Trophoblast cell (in vitro differentiated cells and primary cell): ENCODE data around the gene ARIH1. TPM values are rescaled to one million over a fixed set of nuclear protein-coding genes. Genes with fewer than 3 reads are reported as not detected.
A peak's percentile ranks its signal among the peaks of the same experiment; 100 is the strongest.
"Not testable (repeated sequence)": the region's sequence is repeated elsewhere in the genome, so short reads cannot be mapped to it uniquely, and the experiment has no call there.

Experiments used
- DNase-seq, 2 donors: peaks; one replicate each; pipeline ENCODE4 v3.0.0-alpha.2; 2016
- H2AFZ ChIP-seq: 2 replicates; pipeline ENCODE4 v1.6.1; 2013; ENCODE audit warnings: low read length, moderate library complexity, mild to moderate bottlenecking; ENCODE audit not compliant: insufficient read depth, poor library complexity
- H2AK5ac ChIP-seq: 2 replicates; pipeline ENCODE4 v1.6.1; 2013; ENCODE audit warnings: mild to moderate bottlenecking, low read length
- H2BK120ac ChIP-seq: 2 replicates; pipeline ENCODE4 v1.6.1; 2013; ENCODE audit warnings: low read length, mild to moderate bottlenecking, moderate library complexity; ENCODE audit not compliant: insufficient read depth, poor library complexity
- H2BK12ac ChIP-seq: 2 replicates; pipeline ENCODE4 v1.6.1; 2013; ENCODE audit warnings: mild to moderate bottlenecking, low read length, moderate library complexity
- H2BK5ac ChIP-seq: 2 replicates; pipeline ENCODE4 v1.6.1; 2013; ENCODE audit warnings: low read length, low read depth, moderate library complexity, mild to moderate bottlenecking; ENCODE audit not compliant: poor library complexity
- H3K14ac ChIP-seq: 2 replicates; pipeline ENCODE4 v1.6.1; 2013; ENCODE audit warnings: mild to moderate bottlenecking, low read length
- H3K18ac ChIP-seq: 2 replicates; pipeline ENCODE4 v1.6.1; 2013; ENCODE audit warnings: mild to moderate bottlenecking, low read length
- H3K23ac ChIP-seq: 2 replicates; pipeline ENCODE4 v1.6.1; 2013; ENCODE audit warnings: low read length
- H3K27ac ChIP-seq: 2 replicates; pipeline ENCODE4 v1.5.1; 2013; ENCODE audit warnings: low read depth, mild to moderate bottlenecking, inconsistent platforms, low read length, moderate library complexity
- H3K27me3 ChIP-seq: 2 replicates; pipeline ENCODE4 v1.6.1; 2013; ENCODE audit warnings: inconsistent platforms, mild to moderate bottlenecking, low read length, moderate library complexity; ENCODE audit not compliant: insufficient read depth
- H3K36me3 ChIP-seq, 2 experiments: 1 replicate in 1 of 2; 2 replicates in 1 of 2; pipeline ENCODE4 v1.6.1; 2013; ENCODE audit warnings: low read length in 2 of 2, mild to moderate bottlenecking in 2 of 2, moderate library complexity in 1 of 2; ENCODE audit not compliant: insufficient read depth in 2 of 2, control insufficient read depth in 1 of 2
- H3K4ac ChIP-seq: 2 replicates; pipeline ENCODE4 v1.6.1; 2013; ENCODE audit warnings: low read depth, mild to moderate bottlenecking, low read length, moderate library complexity
- H3K4me1 ChIP-seq, 2 experiments: 1 replicate in 1 of 2; 2 replicates in 1 of 2; pipeline ENCODE4 v1.6.1; 2013; ENCODE audit warnings: low read length in 2 of 2, mild to moderate bottlenecking in 2 of 2, moderate library complexity in 1 of 2; ENCODE audit not compliant: insufficient read depth in 2 of 2, control insufficient read depth in 1 of 2
- H3K4me2 ChIP-seq: 2 replicates; pipeline ENCODE4 v1.6.1; 2013; ENCODE audit warnings: inconsistent platforms, mild to moderate bottlenecking, low read length, moderate library complexity
- H3K4me3 ChIP-seq: 2 replicates; pipeline ENCODE4 v1.5.1; 2013; ENCODE audit warnings: mild to moderate bottlenecking, low read depth, low read length, inconsistent platforms
- H3K79me1 ChIP-seq: one replicate; pipeline ENCODE4 v1.6.1; 2013; ENCODE audit warnings: low read length
- H3K79me2 ChIP-seq: 2 replicates; pipeline ENCODE4 v1.6.1; 2013; ENCODE audit warnings: low read length, mild to moderate bottlenecking; ENCODE audit not compliant: control insufficient read depth, insufficient read depth, poor library complexity
- H3K9ac ChIP-seq: 2 replicates; pipeline ENCODE4 v1.6.1; 2013; ENCODE audit warnings: mild to moderate bottlenecking, low read length
- H3K9me3 ChIP-seq: 2 replicates; pipeline ENCODE4 v1.6.1; 2013; ENCODE audit warnings: low read depth, mild to moderate bottlenecking, control low read depth, inconsistent platforms, low read length; ENCODE audit not compliant: insufficient read depth
- H4K12ac ChIP-seq: 2 replicates; pipeline ENCODE4 v1.6.1; 2013; ENCODE audit warnings: low read depth, mild to moderate bottlenecking, low read length, moderate library complexity
- H4K8ac ChIP-seq: 2 replicates; pipeline ENCODE4 v1.6.1; 2013; ENCODE audit warnings: low read depth, mild to moderate bottlenecking, low read length, moderate library complexity
- H4K91ac ChIP-seq: one replicate; pipeline ENCODE4 v1.6.1; 2013; ENCODE audit warnings: low read depth, mild to moderate bottlenecking, low read length, moderate library complexity
- WGBS: extraction: QIAGEN DNeasy Blood & Tissue Kit; methylation state at CpG from one replicate; pipeline ENCODE4 v1.1.7; 2013; ENCODE audit warnings: missing lambda C conversion rate; ENCODE audit not compliant: insufficient read length, insufficient coverage; ENCODE audit errors: extremely low coverage; 5-methylcytosine and 5-hydroxymethylcytosine counted together
- polyA plus RNA-seq: library from polyadenylated mRNA; stranded (reverse); fragments of 200-250 nt; gene quantifications from 2 replicates; pipeline ENCODE4 v1.2.3, GENCODE V29; 2013

The ARIH1 gene
- polyA plus RNA-seq: 204 and 206 TPM in 2 replicates

DNA sequence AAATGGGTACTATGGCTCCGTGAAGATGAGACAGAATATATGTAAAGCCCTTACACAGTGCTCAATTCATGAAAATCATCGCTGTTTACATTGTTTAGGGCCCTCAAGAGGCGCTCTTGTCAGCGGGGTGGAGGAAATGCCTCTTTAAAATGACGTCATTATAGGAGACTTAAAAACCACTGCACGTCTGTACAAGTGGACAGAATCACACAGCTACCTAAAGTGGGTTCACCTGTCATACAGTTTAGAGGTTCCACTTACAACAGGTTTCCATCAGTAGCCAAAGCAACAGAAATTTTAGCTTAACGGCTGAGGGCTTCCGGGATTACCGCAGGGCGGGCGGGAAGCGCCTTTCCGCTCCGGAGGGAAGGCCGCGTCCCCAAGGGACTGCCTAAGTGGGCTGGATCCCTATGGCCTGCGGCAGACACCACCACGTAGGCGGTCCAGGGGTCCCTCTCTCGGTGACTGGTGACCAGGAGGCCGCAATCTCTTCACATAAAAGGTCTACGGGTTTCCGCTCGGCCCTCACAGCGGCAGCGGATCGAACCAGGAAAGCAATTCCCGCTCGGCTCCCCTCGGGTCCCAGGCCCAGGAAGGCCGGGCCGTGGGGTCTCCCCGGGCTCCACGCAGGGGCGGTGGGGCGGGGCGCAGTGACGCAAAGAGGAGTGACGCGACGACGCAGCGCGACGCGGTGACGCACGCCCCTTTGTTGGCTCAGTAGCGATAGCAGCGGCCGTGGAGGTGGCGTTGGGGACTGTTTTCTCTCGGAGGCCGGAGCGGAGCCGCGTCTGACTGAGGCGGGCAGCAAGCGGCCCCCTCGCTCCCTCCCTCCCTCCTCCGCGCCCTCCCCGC lies at the start of gene ARIH1:
ARIH1 (plus strand) TSS at position 717 of the 852 bp plus-strand sequence. CDS start 310 bp downstream, outside the sequence.
- H3K9ac ChIP-seq: peak within 1 kb of the TSS; percentile 98
- H4K12ac ChIP-seq: peak within 1 kb of the TSS; percentile 78
- peak within 1 kb of the TSS; percentile 88 for H2AK5ac ChIP-seq
- peak within 1 kb of the TSS; percentile 98 for H4K8ac ChIP-seq
- H3K4me2 ChIP-seq: peak within 1 kb of the TSS; percentile 81
- peak within 1 kb of the TSS; percentile 95 for H3K18ac ChIP-seq
- H3K79me1 ChIP-seq: peaks cover 18% of the 10 kb centered on the region
- no peaks in the 10 kb centered on the region for H3K27me3 ChIP-seq
- H2AFZ ChIP-seq: peak within 1 kb of the TSS; percentile 96
- H2BK12ac ChIP-seq: peak within 1 kb of the TSS; percentile 12
- H3K9me3 ChIP-seq: no peaks in the 10 kb centered on the region
- H3K4me3 ChIP-seq: peak within 1 kb of the TSS; percentile 97
- peaks cover 4 to 7% of the 10 kb centered on the region in 2 experiments for H3K4me1 ChIP-seq
- H3K27ac ChIP-seq: peak within 1 kb of the TSS; percentile 97
- peak within 1 kb of the TSS; percentile 91 for H2BK5ac ChIP-seq
- H2BK120ac ChIP-seq: peak within 1 kb of the TSS; percentile 67
- H3K79me2 ChIP-seq: peaks cover 24% of the 10 kb centered on the region
- H3K23ac ChIP-seq: no peak within 1 kb of the TSS
- H4K91ac ChIP-seq: peak within 1 kb of the TSS; percentile 89
- WGBS: no CpG with 5 or more reads among the region's 63 CpGs
- peaks cover 9 to 10% of the 10 kb centered on the region in 2 experiments for H3K36me3 ChIP-seq
- peak within 1 kb of the TSS; percentile 95 for H3K14ac ChIP-seq
- peak within 1 kb of the TSS; percentile 98 for H3K4ac ChIP-seq
- DNase-seq: peak; percentile 95 to 99

GRCh38 chr15:72426753-72427152 lies 47.4 kb upstream of the ARIH1 start:
- Histone ChIP-seq H2BK12ac (no peak overlapping the region), H4K91ac (no peak overlapping the region), H4K12ac (no peak overlapping the region), H3K4ac (no peak overlapping the region), H2BK5ac (no peak overlapping the region), H3K27ac (no peak overlapping the region), H3K79me2 (no peaks in the 10 kb centered on the region), H3K9me3 (no peaks in the 10 kb centered on the region), H2AK5ac (no peak overlapping the region), H2BK120ac (no peak overlapping the region), H3K18ac (no peak overlapping the region), H3K4me3 (no peak overlapping the region), H3K79me1 (no peaks in the 10 kb centered on the region), H4K8ac (no peak overlapping the region), H3K4me1 (no peaks in the 10 kb centered on the region), H3K36me3 (no peaks in the 10 kb centered on the region), H3K4me2 (no peak overlapping the region), H3K9ac (no peak overlapping the region), H2AFZ (no peak overlapping the region), H3K14ac (no peak overlapping the region), H3K27me3 (no peaks in the 10 kb centered on the region), H3K23ac (no peak overlapping the region)
- DNase-seq: no peak

- H3K18ac ChIP-seq: no peak overlapping the region
- WGBS: no CpG with 5 or more reads among the region's 1 CpG
Observed at GRCh38 chr15:72437650-72438316, 36.3 kb upstream of the ARIH1 start.

DNA sequence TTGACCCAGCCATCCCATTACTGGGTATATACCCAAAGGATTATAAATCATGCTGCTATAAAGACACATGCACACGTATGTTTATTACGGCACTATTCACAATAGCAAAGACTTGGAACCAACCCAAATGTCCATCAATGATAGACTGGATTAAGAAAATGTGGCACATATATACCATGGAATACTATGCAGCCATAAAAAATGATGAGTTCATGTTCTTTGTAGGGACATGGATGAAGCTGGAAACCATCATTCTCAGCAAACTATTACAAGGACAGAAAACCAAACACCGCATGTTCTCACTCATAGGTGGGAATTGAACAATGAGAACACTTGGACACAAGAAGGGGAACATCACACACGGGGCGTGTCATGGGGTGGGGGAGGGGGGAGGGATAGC lies 31.3 kb upstream of the ARIH1 start:
- not testable (repeated sequence) for H3K14ac ChIP-seq, H3K9ac ChIP-seq, H3K4me3 ChIP-seq, H2BK120ac ChIP-seq, H2BK5ac ChIP-seq, H3K79me2 ChIP-seq, H2AK5ac ChIP-seq, DNase-seq, H4K12ac ChIP-seq, H4K8ac ChIP-seq, H3K4me1 ChIP-seq, H3K23ac ChIP-seq, H2BK12ac ChIP-seq, H3K9me3 ChIP-seq, H2AFZ ChIP-seq, H3K4me2 ChIP-seq, H3K18ac ChIP-seq, H3K79me1 ChIP-seq, H3K27ac ChIP-seq, H3K4ac ChIP-seq, H3K27me3 ChIP-seq, H3K36me3 ChIP-seq, H4K91ac ChIP-seq
- WGBS: no CpG with 5 or more reads among the region's 5 CpGs

More at GRCh38 chr15:72437650-72438316, 36.3 kb upstream of the ARIH1 start:
- Histone ChIP-seq H2BK120ac (no peak overlapping the region), H2AK5ac (no peak overlapping the region), H2AFZ (no peak overlapping the region), H3K79me1 (no peaks in the 10 kb centered on the region), H3K23ac (no peak overlapping the region), H4K91ac (no peak overlapping the region), H2BK12ac (no peak overlapping the region), H3K4me3 (no peak overlapping the region), H3K4ac (no peak overlapping the region), H4K8ac (no peak overlapping the region), H3K27me3 (no peaks in the 10 kb centered on the region), H3K36me3 (no peaks in the 10 kb centered on the region), H3K79me2 (no peaks in the 10 kb centered on the region), H4K12ac (no peak overlapping the region), H3K9me3 (no peaks in the 10 kb centered on the region), H2BK5ac (no peak overlapping the region), H3K9ac (no peak overlapping the region), H3K4me1 (no peaks in the 10 kb centered on the region), H3K14ac (no peak overlapping the region), H3K4me2 (no peak overlapping the region), H3K27ac (no peak overlapping the region)
- DNase-seq: no peak
